Trophoblast cell (in vitro differentiated cells and primary cell): Measurements from ENCODE around the gene CCDC102A.
A peak's percentile ranks its signal among the peaks of the same experiment; 100 is the strongest.

Experiments
- DNase-seq, 2 donors: peaks; one replicate each; pipeline ENCODE4 v3.0.0-alpha.2; 2016
- H2AFZ ChIP-seq: 2 replicates; pipeline ENCODE4 v1.6.1; 2013; ENCODE audit warnings: low read length, moderate library complexity, mild to moderate bottlenecking; ENCODE audit not compliant: insufficient read depth, poor library complexity
- H2AK5ac ChIP-seq: 2 replicates; pipeline ENCODE4 v1.6.1; 2013; ENCODE audit warnings: mild to moderate bottlenecking, low read length
- H2BK120ac ChIP-seq: 2 replicates; pipeline ENCODE4 v1.6.1; 2013; ENCODE audit warnings: low read length, mild to moderate bottlenecking, moderate library complexity; ENCODE audit not compliant: insufficient read depth, poor library complexity
- H2BK12ac ChIP-seq: 2 replicates; pipeline ENCODE4 v1.6.1; 2013; ENCODE audit warnings: mild to moderate bottlenecking, low read length, moderate library complexity
- H2BK5ac ChIP-seq: 2 replicates; pipeline ENCODE4 v1.6.1; 2013; ENCODE audit warnings: low read length, low read depth, moderate library complexity, mild to moderate bottlenecking; ENCODE audit not compliant: poor library complexity
- H3K14ac ChIP-seq: 2 replicates; pipeline ENCODE4 v1.6.1; 2013; ENCODE audit warnings: mild to moderate bottlenecking, low read length
- H3K18ac ChIP-seq: 2 replicates; pipeline ENCODE4 v1.6.1; 2013; ENCODE audit warnings: mild to moderate bottlenecking, low read length
- H3K23ac ChIP-seq: 2 replicates; pipeline ENCODE4 v1.6.1; 2013; ENCODE audit warnings: low read length
- H3K27ac ChIP-seq: 2 replicates; pipeline ENCODE4 v1.5.1; 2013; ENCODE audit warnings: low read depth, mild to moderate bottlenecking, inconsistent platforms, low read length, moderate library complexity
- H3K27me3 ChIP-seq: 2 replicates; pipeline ENCODE4 v1.6.1; 2013; ENCODE audit warnings: inconsistent platforms, mild to moderate bottlenecking, low read length, moderate library complexity; ENCODE audit not compliant: insufficient read depth
- H3K36me3 ChIP-seq, 2 experiments: 1 replicate in 1 of 2; 2 replicates in 1 of 2; pipeline ENCODE4 v1.6.1; 2013; ENCODE audit warnings: low read length in 2 of 2, mild to moderate bottlenecking in 2 of 2, moderate library complexity in 1 of 2; ENCODE audit not compliant: insufficient read depth in 2 of 2, control insufficient read depth in 1 of 2
- H3K4ac ChIP-seq: 2 replicates; pipeline ENCODE4 v1.6.1; 2013; ENCODE audit warnings: low read depth, mild to moderate bottlenecking, low read length, moderate library complexity
- H3K4me1 ChIP-seq, 2 experiments: 1 replicate in 1 of 2; 2 replicates in 1 of 2; pipeline ENCODE4 v1.6.1; 2013; ENCODE audit warnings: low read length in 2 of 2, mild to moderate bottlenecking in 2 of 2, moderate library complexity in 1 of 2; ENCODE audit not compliant: insufficient read depth in 2 of 2, control insufficient read depth in 1 of 2
- H3K4me2 ChIP-seq: 2 replicates; pipeline ENCODE4 v1.6.1; 2013; ENCODE audit warnings: inconsistent platforms, mild to moderate bottlenecking, low read length, moderate library complexity
- H3K4me3 ChIP-seq: 2 replicates; pipeline ENCODE4 v1.5.1; 2013; ENCODE audit warnings: mild to moderate bottlenecking, low read depth, low read length, inconsistent platforms
- H3K79me1 ChIP-seq: one replicate; pipeline ENCODE4 v1.6.1; 2013; ENCODE audit warnings: low read length
- H3K79me2 ChIP-seq: 2 replicates; pipeline ENCODE4 v1.6.1; 2013; ENCODE audit warnings: low read length, mild to moderate bottlenecking; ENCODE audit not compliant: control insufficient read depth, insufficient read depth, poor library complexity
- H3K9ac ChIP-seq: 2 replicates; pipeline ENCODE4 v1.6.1; 2013; ENCODE audit warnings: mild to moderate bottlenecking, low read length
- H3K9me3 ChIP-seq: 2 replicates; pipeline ENCODE4 v1.6.1; 2013; ENCODE audit warnings: low read depth, mild to moderate bottlenecking, control low read depth, inconsistent platforms, low read length; ENCODE audit not compliant: insufficient read depth
- H4K12ac ChIP-seq: 2 replicates; pipeline ENCODE4 v1.6.1; 2013; ENCODE audit warnings: low read depth, mild to moderate bottlenecking, low read length, moderate library complexity
- H4K8ac ChIP-seq: 2 replicates; pipeline ENCODE4 v1.6.1; 2013; ENCODE audit warnings: low read depth, mild to moderate bottlenecking, low read length, moderate library complexity
- H4K91ac ChIP-seq: one replicate; pipeline ENCODE4 v1.6.1; 2013; ENCODE audit warnings: low read depth, mild to moderate bottlenecking, low read length, moderate library complexity
- whole genome bisulfite sequencing: extraction: QIAGEN DNeasy Blood & Tissue Kit; methylation state at CpG from one replicate; pipeline ENCODE4 v1.1.7; 2013; ENCODE audit warnings: missing lambda C conversion rate; ENCODE audit not compliant: insufficient read length, insufficient coverage; ENCODE audit errors: extremely low coverage; 5-methylcytosine and 5-hydroxymethylcytosine counted together

CCDC102A gene

DNA sequence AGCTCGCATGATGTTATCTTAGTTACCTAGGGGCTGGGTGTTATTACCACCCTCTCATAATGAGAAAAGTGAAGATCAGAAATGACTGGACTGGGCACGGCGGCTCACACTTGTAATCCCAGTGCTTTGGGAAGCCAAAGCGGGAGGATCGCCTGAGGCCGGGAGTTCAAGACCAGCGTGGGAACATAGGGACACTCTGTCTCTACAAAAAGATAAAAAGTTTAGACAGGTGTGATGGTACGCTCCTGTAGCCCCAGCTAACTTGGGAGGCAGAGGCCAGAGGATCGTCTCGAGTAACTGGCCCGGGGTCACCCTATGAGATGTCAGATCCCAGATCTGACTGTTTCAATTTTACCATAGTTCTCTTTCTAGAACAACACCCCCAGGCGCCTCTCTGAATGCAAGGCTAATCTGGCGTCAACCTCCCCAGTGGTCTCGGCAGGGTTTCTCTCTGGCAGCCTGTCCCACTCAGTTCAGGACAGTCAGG is 1.9 kb upstream of the CCDC102A start:
- Histone ChIP-seq H3K79me1 (peaks cover 13% of the 10 kb centered on the region), H3K4me2 (no peak overlapping the region), H3K4ac (no peak overlapping the region), H3K27ac (no peak overlapping the region), H3K14ac (no peak overlapping the region), H3K18ac (no peak overlapping the region), H3K9ac (no peak overlapping the region), H3K4me3 (no peak overlapping the region), H3K36me3 (peaks cover 0 to 3% of the 10 kb centered on the region in 2 experiments), H3K23ac (no peak overlapping the region), H2BK12ac (no peak overlapping the region), H2AFZ (no peak overlapping the region), H2BK120ac (no peak overlapping the region), H4K8ac (no peak overlapping the region), H2AK5ac (no peak overlapping the region), H4K91ac (no peak overlapping the region), H2BK5ac (no peak overlapping the region), H3K27me3 (no peaks in the 10 kb centered on the region), H3K79me2 (peaks cover 5% of the 10 kb centered on the region), H3K4me1 (peaks cover 24 to 32% of the 10 kb centered on the region in 2 experiments), H3K9me3 (peaks cover 5% of the 10 kb centered on the region), H4K12ac (no peak overlapping the region)
- WGBS: no CpG with 5 or more reads among the region's 14 CpGs
- DNase-seq: no peak

DNA sequence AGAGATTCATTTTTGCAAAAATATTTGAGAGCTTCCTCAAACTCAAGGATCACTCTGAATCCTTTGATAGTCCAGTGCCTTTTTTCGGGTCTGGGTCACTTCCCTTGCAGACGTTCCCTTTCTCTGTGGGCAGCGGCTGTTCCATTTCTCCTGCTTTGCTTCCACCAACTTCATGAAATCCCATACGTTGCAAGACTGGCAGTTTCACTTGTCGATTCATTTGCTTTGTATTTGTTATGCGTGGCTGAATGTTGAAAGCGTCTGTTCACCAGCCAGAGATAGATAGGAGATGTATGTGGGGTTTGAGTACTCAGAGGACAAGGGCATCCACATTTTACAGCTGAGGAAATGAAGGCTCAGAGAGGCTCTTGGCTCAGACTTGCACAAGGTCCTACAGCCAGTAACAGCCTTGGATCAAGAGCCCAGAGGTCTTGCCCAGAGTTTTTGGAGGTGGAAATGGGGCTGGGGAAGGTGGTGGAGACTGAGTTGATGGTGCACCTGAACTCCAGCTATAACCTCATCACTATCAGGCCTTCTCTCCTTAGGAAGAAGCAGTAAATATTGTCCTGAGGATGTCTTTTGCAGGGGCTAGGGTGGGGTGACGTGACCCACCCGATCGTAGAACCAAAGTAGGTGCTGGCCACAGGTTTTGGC is 1.3 kb upstream of the CCDC102A start:
- Histone ChIP-seq H3K4me3 (no peak overlapping the region), H2BK12ac (no peak overlapping the region), H3K79me2 (peaks cover 5% of the 10 kb centered on the region), H4K91ac (no peak overlapping the region), H3K4me2 (no peak overlapping the region), H3K14ac (no peak overlapping the region), H3K9me3 (peaks cover 5% of the 10 kb centered on the region), H3K27me3 (no peaks in the 10 kb centered on the region), H3K36me3 (peaks cover 0 to 3% of the 10 kb centered on the region in 2 experiments), H2BK120ac (no peak overlapping the region), H4K12ac (no peak overlapping the region), H2BK5ac (no peak overlapping the region), H2AK5ac (no peak overlapping the region), H4K8ac (no peak overlapping the region), H3K23ac (no peak overlapping the region), H3K79me1 (peaks cover 13% of the 10 kb centered on the region), H3K4me1 (peaks cover 29 to 36% of the 10 kb centered on the region in 2 experiments), H3K18ac (no peak overlapping the region), H3K27ac (no peak overlapping the region), H2AFZ (no peak overlapping the region), H3K9ac (no peak overlapping the region), H3K4ac (no peak overlapping the region)
- no peak for DNase-seq
- no CpG with 5 or more reads among the region's 10 CpGs for WGBS

DNA sequence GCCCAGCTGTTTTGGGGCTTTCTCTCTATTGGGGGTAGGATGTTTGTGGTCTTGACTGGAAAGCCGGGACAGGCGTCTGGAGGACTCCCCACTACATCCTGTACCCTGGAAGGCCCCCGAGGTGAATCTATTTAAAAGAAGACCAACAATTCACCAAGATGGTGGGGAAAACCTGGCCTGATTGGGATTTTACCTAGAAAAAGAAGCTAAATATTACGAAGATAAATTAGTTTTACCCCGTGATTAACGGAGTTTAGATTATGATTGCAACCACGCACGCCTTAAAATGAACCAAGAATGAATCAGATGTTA is 779 bp upstream of the CCDC102A start:
- H3K79me2 ChIP-seq: peaks cover 5% of the 10 kb centered on the region
- peaks cover 3% of the 10 kb centered on the region in 2 experiments for H3K36me3 ChIP-seq
- no peak overlapping the region for H3K23ac ChIP-seq
- no peak overlapping the region for H3K4me3 ChIP-seq
- peaks cover 3% of the 10 kb centered on the region for H3K9me3 ChIP-seq
- WGBS: no CpG with 5 or more reads among the region's 8 CpGs
- no peak overlapping the region for H2BK12ac ChIP-seq
- no peak overlapping the region for H2BK5ac ChIP-seq
- no peak overlapping the region for H2AFZ ChIP-seq
- no peak overlapping the region for H3K9ac ChIP-seq
- peak overlapping the region; percentile 97 for H4K91ac ChIP-seq
- H3K27me3 ChIP-seq: no peaks in the 10 kb centered on the region
- H3K18ac ChIP-seq: no peak overlapping the region
- no peak for DNase-seq
- H3K79me1 ChIP-seq: peaks cover 13% of the 10 kb centered on the region
- peak overlapping the region; percentile 94 for H2BK120ac ChIP-seq
- no peak overlapping the region for H2AK5ac ChIP-seq
- peak overlapping the region; percentile 93 for H4K8ac ChIP-seq
- H3K14ac ChIP-seq: no peak overlapping the region
- H3K4ac ChIP-seq: no peak overlapping the region
- H4K12ac ChIP-seq: no peak overlapping the region
- peak overlapping the region; percentile 84 for H3K4me2 ChIP-seq
- peaks cover 33 to 40% of the 10 kb centered on the region in 2 experiments for H3K4me1 ChIP-seq
- H3K27ac ChIP-seq: no peak overlapping the region

DNA sequence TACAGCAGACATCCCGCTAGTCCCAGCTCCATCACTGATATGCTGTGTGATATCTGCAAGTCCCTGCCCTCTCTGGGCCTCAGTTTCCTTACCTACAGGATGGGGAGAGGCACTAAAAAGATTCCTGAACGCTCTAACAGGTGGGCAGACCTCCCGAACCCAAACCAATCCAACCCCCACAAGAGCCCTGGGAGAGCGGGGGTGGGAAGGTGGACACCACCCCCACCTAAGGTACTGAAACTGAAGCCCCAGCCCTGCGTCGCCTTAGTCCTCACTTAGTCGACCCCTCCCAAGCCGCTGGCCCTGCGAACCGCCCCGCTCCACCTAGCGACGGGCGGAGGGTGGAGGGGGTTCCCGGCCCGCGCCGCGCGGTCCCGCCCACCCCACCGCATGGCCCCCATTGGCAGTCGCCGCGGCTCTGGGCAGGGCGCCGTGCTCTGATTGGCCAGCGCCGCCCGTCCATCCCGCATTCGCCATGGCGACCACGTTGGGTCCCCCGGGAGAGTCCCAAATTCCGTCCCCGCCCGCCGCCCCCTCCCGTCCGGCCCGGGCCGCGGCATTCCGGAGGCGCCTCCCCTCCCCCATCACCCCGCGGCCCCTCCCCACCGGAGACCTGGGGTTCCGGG is 578 bp downstream of the CCDC102A start:
- peak; percentile 68 to 77 for DNase-seq
- peak overlapping the region; percentile 97 for H4K91ac ChIP-seq
- peak overlapping the region; percentile 68 for H2AFZ ChIP-seq
- H3K4me3 ChIP-seq: peak overlapping the region; percentile 90
- H3K27me3 ChIP-seq: no peaks in the 10 kb centered on the region
- peak overlapping the region; percentile 84 for H2BK12ac ChIP-seq
- H3K9ac ChIP-seq: no peak overlapping the region
- H3K79me2 ChIP-seq: peaks cover 5% of the 10 kb centered on the region
- H3K4me2 ChIP-seq: peak overlapping the region; percentile 84
- peaks cover 28 to 35% of the 10 kb centered on the region in 2 experiments for H3K4me1 ChIP-seq
- WGBS: no CpG with 5 or more reads among the region's 50 CpGs
- peaks cover 13% of the 10 kb centered on the region for H3K79me1 ChIP-seq
- peak overlapping the region; percentile 78 for H3K18ac ChIP-seq
- H3K23ac ChIP-seq: no peak overlapping the region
- H4K8ac ChIP-seq: peak overlapping the region; percentile 93
- peak overlapping the region; percentile 28 for H3K4ac ChIP-seq
- peak overlapping the region; percentile 84 for H3K27ac ChIP-seq
- peak overlapping the region; percentile 87 for H2AK5ac ChIP-seq
- H3K9me3 ChIP-seq: peaks cover 2% of the 10 kb centered on the region
- peak overlapping the region; percentile 70 for H2BK120ac ChIP-seq
- peak overlapping the region; percentile 67 for H4K12ac ChIP-seq
- H3K36me3 ChIP-seq: peaks cover 3 to 4% of the 10 kb centered on the region in 2 experiments
- H3K14ac ChIP-seq: peak overlapping the region; percentile 76
- peak overlapping the region; percentile 94 for H2BK5ac ChIP-seq
